ENCODE measurements around the gene ZNF365. TPM values are rescaled to one million over a fixed set of nuclear protein-coding genes. Genes with fewer than 3 reads are reported as not detected.

ZNF365 gene
- total RNA-seq, 1 experiment from 2014 or later: 22.8 TPM

DNA sequence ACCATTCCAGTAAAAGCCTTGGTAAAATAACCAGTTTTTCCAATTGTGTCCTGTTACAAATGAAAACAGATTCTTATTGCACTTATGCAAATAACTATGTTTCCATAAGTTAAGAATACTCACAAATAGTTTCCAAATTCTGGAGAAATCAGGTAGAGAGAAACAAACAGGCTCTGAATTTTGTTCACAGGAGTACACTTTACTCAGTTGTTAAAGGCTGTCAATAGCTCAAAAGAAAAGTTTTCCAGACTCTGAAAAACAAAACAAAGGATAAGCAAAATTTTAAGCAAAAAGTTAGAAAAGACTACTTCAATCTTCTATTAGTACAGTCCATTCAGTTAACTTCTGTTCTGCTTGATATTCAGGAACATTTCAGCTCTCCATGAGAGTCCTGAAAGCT is 32.8 kb upstream of the ZNF365 start:
- ATAC-seq (no peak), DNase-seq (ENCODE audit: low read depth, low spot score) (no peak)
- TF ChIP-seq POLR2AphosphoS5 (IDR thresholded peaks at IDR 0.05; ENCODE audit: low read depth, low read length) (no peak), SIN3A (IDR thresholded peaks at IDR 0.05; ENCODE audit: borderline replicate concordance, insufficient read depth, low read depth, low read length) (no peak), TCF7L2 (IDR thresholded peaks at IDR 0.05; ENCODE audit: low read depth, low read length) (no peak)
- TF ChIP-seq, protein P1, sequence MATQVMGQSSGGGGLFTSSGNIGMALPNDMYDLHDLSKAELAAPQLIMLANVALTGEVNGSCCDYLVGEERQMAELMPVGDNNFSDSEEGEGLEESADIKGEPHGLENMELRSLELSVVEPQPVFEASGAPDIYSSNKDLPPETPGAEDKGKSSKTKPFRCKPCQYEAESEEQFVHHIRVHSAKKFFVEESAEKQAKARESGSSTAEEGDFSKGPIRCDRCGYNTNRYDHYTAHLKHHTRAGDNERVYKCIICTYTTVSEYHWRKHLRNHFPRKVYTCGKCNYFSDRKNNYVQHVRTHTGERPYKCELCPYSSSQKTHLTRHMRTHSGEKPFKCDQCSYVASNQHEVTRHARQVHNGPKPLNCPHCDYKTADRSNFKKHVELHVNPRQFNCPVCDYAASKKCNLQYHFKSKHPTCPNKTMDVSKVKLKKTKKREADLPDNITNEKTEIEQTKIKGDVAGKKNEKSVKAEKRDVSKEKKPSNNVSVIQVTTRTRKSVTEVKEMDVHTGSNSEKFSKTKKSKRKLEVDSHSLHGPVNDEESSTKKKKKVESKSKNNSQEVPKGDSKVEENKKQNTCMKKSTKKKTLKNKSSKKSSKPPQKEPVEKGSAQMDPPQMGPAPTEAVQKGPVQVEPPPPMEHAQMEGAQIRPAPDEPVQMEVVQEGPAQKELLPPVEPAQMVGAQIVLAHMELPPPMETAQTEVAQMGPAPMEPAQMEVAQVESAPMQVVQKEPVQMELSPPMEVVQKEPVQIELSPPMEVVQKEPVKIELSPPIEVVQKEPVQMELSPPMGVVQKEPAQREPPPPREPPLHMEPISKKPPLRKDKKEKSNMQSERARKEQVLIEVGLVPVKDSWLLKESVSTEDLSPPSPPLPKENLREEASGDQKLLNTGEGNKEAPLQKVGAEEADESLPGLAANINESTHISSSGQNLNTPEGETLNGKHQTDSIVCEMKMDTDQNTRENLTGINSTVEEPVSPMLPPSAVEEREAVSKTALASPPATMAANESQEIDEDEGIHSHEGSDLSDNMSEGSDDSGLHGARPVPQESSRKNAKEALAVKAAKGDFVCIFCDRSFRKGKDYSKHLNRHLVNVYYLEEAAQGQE (IDR thresholded peaks at IDR 0.05; ENCODE audit: insufficient read depth in 1 of 2, low read depth in 2 of 2, low read length in 1 of 2): no peak
- TF ChIP-seq, protein P2, sequence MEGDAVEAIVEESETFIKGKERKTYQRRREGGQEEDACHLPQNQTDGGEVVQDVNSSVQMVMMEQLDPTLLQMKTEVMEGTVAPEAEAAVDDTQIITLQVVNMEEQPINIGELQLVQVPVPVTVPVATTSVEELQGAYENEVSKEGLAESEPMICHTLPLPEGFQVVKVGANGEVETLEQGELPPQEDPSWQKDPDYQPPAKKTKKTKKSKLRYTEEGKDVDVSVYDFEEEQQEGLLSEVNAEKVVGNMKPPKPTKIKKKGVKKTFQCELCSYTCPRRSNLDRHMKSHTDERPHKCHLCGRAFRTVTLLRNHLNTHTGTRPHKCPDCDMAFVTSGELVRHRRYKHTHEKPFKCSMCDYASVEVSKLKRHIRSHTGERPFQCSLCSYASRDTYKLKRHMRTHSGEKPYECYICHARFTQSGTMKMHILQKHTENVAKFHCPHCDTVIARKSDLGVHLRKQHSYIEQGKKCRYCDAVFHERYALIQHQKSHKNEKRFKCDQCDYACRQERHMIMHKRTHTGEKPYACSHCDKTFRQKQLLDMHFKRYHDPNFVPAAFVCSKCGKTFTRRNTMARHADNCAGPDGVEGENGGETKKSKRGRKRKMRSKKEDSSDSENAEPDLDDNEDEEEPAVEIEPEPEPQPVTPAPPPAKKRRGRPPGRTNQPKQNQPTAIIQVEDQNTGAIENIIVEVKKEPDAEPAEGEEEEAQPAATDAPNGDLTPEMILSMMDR (IDR thresholded peaks at IDR 0.05): no peak
- ChIA-PET POLR2A (no interaction called here), CTCF (no interaction called here)
- H3K27ac ChIP-seq (ENCODE audit: low read length): no peak overlapping the region
- in situ Hi-C loops (cut with HindIII; ENCODE audit: low pct_unique_long_range_greater_than_20kb, low sequenced_read_pairs) (no loop called here), intact Hi-C loops (cut with micrococcal nuclease; ENCODE audit: unreplicated experiment) (no loop called here)
- no peaks in the 10 kb centered on the region for H3K36me3 ChIP-seq (ENCODE audit: control insufficient read depth, insufficient read depth, low read length)
- no peaks in the 10 kb centered on the region for H3K27me3 ChIP-seq (ENCODE audit: control insufficient read depth, insufficient read depth, low read length)
- BruUV-seq (replicated peaks): no TSS peak
- peaks cover 56% of the 10 kb centered on the region for H3K9me3 ChIP-seq (ENCODE audit: control insufficient read depth, insufficient read depth, low read depth, low read length)
- H3K4me3 ChIP-seq (ENCODE audit: low read depth in 2 of 2, low read length in 2 of 2): no peak overlapping the region
- no peaks in the 10 kb centered on the region for H3K4me1 ChIP-seq (ENCODE audit: control insufficient read depth, insufficient read depth, low read length)

DNA sequence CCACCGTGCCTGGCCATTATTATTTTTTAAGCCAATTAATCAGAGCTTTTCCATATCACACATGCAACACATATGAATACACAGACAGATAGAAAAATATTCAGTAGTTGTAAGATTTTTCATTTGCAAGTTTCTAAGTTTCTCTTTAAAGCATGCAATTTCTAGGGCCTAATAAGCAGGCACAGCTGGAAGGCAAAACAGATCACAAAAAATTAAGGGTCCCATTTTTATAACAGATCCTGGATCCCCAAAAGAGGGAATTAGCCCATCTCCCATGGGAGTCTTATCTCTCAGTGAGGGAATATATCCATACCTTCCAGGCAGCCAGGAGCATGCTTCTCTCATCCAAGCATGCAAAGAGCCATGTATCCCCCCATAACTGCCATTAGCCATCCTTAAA is 31.2 kb upstream of the ZNF365 start:
- ChIA-PET CTCF (no interaction called here), POLR2A (no interaction called here)
- intact Hi-C loops (cut with micrococcal nuclease; ENCODE audit: unreplicated experiment): no loop called here
- in situ Hi-C loops (cut with HindIII; ENCODE audit: low pct_unique_long_range_greater_than_20kb, low sequenced_read_pairs): no loop called here
- no TSS peak for BruUV-seq (replicated peaks)
- H3K4me1 ChIP-seq (ENCODE audit: control insufficient read depth, insufficient read depth, low read length): no peaks in the 10 kb centered on the region
- no peaks in the 10 kb centered on the region for H3K27me3 ChIP-seq (ENCODE audit: control insufficient read depth, insufficient read depth, low read length)
- H3K4me3 ChIP-seq (ENCODE audit: low read depth in 2 of 2, low read length in 2 of 2): no peak overlapping the region
- H3K27ac ChIP-seq (ENCODE audit: low read length): no peak overlapping the region
- no peak for ATAC-seq
- H3K36me3 ChIP-seq (ENCODE audit: control insufficient read depth, insufficient read depth, low read length): no peaks in the 10 kb centered on the region
- peaks cover 60% of the 10 kb centered on the region for H3K9me3 ChIP-seq (ENCODE audit: control insufficient read depth, insufficient read depth, low read depth, low read length)
- no peak for DNase-seq (ENCODE audit: low read depth, low spot score)
- TF ChIP-seq, protein P1 (IDR thresholded peaks at IDR 0.05; ENCODE audit: insufficient read depth in 1 of 2, low read depth in 2 of 2, low read length in 1 of 2): no peak
- TF ChIP-seq, protein P2 (IDR thresholded peaks at IDR 0.05): no peak
- TF ChIP-seq SIN3A (IDR thresholded peaks at IDR 0.05; ENCODE audit: borderline replicate concordance, insufficient read depth, low read depth, low read length) (no peak), TCF7L2 (IDR thresholded peaks at IDR 0.05; ENCODE audit: low read depth, low read length) (no peak), POLR2AphosphoS5 (IDR thresholded peaks at IDR 0.05; ENCODE audit: low read depth, low read length) (no peak)

All from Panc1 (cell line).